Measurements from ENCODE around the gene ADAMTS17. TPM values are rescaled to one million over a fixed set of nuclear protein-coding genes. Genes with fewer than 3 reads are reported as not detected.

Gene ADAMTS17
- total and polyA plus RNA-seq, 4 donors: 0.28 to 46.9 (median 9.1) TPM

DNA sequence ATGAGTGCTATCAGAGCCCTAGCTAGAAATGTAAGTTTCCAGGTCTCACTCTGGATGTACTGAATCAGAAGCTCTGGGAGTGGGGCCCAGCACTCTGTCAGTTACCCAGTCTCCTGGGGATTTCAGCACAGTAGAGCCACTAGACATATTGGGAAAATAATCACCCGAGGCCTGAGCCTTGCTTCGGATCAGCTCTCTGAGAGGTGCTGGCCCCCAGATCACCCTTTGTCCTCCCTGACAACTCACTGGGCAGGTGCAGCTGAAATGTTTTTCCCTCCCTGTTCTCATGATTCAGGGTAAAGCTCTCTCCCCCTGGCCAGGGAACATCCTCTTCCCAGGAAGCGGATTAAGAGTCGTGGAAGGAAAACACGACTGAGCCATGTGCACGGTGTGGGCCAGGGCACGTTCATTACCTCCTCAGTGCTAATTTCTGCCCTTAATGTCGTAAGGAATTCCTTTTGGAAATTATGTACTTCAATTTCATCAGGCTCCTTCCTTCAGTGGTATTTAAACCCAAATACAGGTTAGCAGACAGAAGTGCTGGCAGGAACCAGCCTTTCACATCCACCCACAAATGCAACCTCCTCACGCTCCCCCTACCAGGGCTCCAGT, 311.8 kb downstream of the ADAMTS17 start:
- WGBS: 93% methylated on average over 9 of the region's 9 CpGs
- Histone ChIP-seq H3K27me3 (ENCODE audit: control insufficient read depth in 4 of 4, insufficient read depth in 4 of 4, low read length in 3 of 4) (no peaks in the 10 kb centered on the region), H3K27ac (ENCODE audit: low read depth in 1 of 2, low read length in 2 of 2) (no peak overlapping the region), H3K4me3 (ENCODE audit: low read depth in 1 of 3, low read length in 3 of 3) (no peak overlapping the region), H3K9me3 (ENCODE audit: control insufficient read depth in 4 of 4, low read length in 3 of 4) (peaks cover 4 to 10% (median 7%) of the 10 kb centered on the region in 4 donors), H3K36me3 (ENCODE audit: control insufficient read depth in 4 of 4, insufficient read depth in 3 of 4, low read depth in 1 of 4, low read length in 3 of 4) (peaks cover 0 to 6% (median 4%) of the 10 kb centered on the region in 4 donors), H3K9ac (ENCODE audit: low read depth in 1 of 2, low read length in 2 of 2) (no peak overlapping the region), H3K4me1 (ENCODE audit: control insufficient read depth in 4 of 4, insufficient read depth in 4 of 4, low read length in 3 of 4) (no peaks in the 10 kb centered on the region)
- no peak for TF ChIP-seq YY1 (IDR thresholded peaks at IDR 0.05)
- no peak for TF ChIP-seq GABPA (IDR thresholded peaks at IDR 0.05 in 1 of 2, conservative IDR thresholded peaks at IDR 0.05 in 1 of 2)
- TF ChIP-seq, protein P1, sequence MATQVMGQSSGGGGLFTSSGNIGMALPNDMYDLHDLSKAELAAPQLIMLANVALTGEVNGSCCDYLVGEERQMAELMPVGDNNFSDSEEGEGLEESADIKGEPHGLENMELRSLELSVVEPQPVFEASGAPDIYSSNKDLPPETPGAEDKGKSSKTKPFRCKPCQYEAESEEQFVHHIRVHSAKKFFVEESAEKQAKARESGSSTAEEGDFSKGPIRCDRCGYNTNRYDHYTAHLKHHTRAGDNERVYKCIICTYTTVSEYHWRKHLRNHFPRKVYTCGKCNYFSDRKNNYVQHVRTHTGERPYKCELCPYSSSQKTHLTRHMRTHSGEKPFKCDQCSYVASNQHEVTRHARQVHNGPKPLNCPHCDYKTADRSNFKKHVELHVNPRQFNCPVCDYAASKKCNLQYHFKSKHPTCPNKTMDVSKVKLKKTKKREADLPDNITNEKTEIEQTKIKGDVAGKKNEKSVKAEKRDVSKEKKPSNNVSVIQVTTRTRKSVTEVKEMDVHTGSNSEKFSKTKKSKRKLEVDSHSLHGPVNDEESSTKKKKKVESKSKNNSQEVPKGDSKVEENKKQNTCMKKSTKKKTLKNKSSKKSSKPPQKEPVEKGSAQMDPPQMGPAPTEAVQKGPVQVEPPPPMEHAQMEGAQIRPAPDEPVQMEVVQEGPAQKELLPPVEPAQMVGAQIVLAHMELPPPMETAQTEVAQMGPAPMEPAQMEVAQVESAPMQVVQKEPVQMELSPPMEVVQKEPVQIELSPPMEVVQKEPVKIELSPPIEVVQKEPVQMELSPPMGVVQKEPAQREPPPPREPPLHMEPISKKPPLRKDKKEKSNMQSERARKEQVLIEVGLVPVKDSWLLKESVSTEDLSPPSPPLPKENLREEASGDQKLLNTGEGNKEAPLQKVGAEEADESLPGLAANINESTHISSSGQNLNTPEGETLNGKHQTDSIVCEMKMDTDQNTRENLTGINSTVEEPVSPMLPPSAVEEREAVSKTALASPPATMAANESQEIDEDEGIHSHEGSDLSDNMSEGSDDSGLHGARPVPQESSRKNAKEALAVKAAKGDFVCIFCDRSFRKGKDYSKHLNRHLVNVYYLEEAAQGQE (IDR thresholded peaks at IDR 0.05): no peak
- TF ChIP-seq JUND (IDR thresholded peaks at IDR 0.05): no peak
- TF ChIP-seq NR2F2 (IDR thresholded peaks at IDR 0.05): no peak
- TF ChIP-seq FOXA1 (IDR thresholded peaks at IDR 0.05): no peak
- TF ChIP-seq RAD21 (IDR thresholded peaks at IDR 0.05): no peak
- TF ChIP-seq HNF4G (IDR thresholded peaks at IDR 0.05): no peak
- TF ChIP-seq, protein P2, sequence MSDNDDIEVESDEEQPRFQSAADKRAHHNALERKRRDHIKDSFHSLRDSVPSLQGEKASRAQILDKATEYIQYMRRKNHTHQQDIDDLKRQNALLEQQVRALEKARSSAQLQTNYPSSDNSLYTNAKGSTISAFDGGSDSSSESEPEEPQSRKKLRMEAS (IDR thresholded peaks at IDR 0.05): no peak
- TF ChIP-seq, protein P3, sequence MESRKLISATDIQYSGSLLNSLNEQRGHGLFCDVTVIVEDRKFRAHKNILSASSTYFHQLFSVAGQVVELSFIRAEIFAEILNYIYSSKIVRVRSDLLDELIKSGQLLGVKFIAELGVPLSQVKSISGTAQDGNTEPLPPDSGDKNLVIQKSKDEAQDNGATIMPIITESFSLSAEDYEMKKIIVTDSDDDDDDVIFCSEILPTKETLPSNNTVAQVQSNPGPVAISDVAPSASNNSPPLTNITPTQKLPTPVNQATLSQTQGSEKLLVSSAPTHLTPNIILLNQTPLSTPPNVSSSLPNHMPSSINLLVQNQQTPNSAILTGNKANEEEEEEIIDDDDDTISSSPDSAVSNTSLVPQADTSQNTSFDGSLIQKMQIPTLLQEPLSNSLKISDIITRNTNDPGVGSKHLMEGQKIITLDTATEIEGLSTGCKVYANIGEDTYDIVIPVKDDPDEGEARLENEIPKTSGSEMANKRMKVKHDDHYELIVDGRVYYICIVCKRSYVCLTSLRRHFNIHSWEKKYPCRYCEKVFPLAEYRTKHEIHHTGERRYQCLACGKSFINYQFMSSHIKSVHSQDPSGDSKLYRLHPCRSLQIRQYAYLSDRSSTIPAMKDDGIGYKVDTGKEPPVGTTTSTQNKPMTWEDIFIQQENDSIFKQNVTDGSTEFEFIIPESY (IDR thresholded peaks at IDR 0.05): no peak
- TF ChIP-seq HNF4A (conservative IDR thresholded peaks at IDR 0.05): no peak
- no peak for TF ChIP-seq RXRA (IDR thresholded peaks at IDR 0.05)
- TF ChIP-seq EGR1 (IDR thresholded peaks at IDR 0.05; ENCODE audit: low read depth in 2 of 2): no peak
- TF ChIP-seq, protein P4, sequence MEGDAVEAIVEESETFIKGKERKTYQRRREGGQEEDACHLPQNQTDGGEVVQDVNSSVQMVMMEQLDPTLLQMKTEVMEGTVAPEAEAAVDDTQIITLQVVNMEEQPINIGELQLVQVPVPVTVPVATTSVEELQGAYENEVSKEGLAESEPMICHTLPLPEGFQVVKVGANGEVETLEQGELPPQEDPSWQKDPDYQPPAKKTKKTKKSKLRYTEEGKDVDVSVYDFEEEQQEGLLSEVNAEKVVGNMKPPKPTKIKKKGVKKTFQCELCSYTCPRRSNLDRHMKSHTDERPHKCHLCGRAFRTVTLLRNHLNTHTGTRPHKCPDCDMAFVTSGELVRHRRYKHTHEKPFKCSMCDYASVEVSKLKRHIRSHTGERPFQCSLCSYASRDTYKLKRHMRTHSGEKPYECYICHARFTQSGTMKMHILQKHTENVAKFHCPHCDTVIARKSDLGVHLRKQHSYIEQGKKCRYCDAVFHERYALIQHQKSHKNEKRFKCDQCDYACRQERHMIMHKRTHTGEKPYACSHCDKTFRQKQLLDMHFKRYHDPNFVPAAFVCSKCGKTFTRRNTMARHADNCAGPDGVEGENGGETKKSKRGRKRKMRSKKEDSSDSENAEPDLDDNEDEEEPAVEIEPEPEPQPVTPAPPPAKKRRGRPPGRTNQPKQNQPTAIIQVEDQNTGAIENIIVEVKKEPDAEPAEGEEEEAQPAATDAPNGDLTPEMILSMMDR (IDR thresholded peaks at IDR 0.05; ENCODE audit: low read depth, low read length, missing input control): no peak
- TF ChIP-seq SP1 (IDR thresholded peaks at IDR 0.05): no peak
- DNase-seq (ENCODE audit: low spot score): no peak

DNA sequence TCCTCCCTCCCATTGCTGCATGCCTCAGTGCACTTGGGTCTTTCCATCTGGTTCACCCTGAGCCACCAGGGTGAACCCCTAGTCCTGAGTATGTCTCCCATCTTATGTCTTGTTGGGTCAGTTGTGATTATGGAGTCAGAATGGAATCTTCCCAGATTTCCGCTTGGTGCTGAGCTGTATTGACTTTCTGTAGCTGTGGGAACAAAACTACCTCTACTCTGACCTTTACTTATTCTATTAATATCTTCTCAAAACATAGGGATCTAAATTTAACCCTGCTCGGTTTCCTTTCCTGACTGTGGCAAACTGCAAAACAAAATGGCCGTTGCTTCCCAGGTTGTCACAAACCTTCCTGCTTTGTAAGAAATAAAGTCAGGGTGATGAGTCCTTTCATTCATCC, 312.7 kb downstream of the ADAMTS17 start:
- no peaks in the 10 kb centered on the region for H3K27me3 ChIP-seq (ENCODE audit: control insufficient read depth in 4 of 4, insufficient read depth in 4 of 4, low read length in 3 of 4)
- H3K9ac ChIP-seq (ENCODE audit: low read depth in 1 of 2, low read length in 2 of 2): no peak overlapping the region
- TF ChIP-seq, protein P5, sequence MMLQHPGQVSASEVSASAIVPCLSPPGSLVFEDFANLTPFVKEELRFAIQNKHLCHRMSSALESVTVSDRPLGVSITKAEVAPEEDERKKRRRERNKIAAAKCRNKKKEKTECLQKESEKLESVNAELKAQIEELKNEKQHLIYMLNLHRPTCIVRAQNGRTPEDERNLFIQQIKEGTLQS (IDR thresholded peaks at IDR 0.05): no peak
- TF ChIP-seq EGR1 (IDR thresholded peaks at IDR 0.05; ENCODE audit: low read depth in 2 of 2) (no peak), SP1 (IDR thresholded peaks at IDR 0.05) (no peak), HNF4G (IDR thresholded peaks at IDR 0.05) (no peak), TAF1 (conservative IDR thresholded peaks at IDR 0.05) (no peak), RAD21 (IDR thresholded peaks at IDR 0.05) (no peak), YY1 (IDR thresholded peaks at IDR 0.05) (no peak), RXRA (IDR thresholded peaks at IDR 0.05) (no peak), FOXA2 (IDR thresholded peaks at IDR 0.05) (no peak), FOXA1 (IDR thresholded peaks at IDR 0.05) (no peak)
- TF ChIP-seq, protein P2 (IDR thresholded peaks at IDR 0.05): no peak
- TF ChIP-seq, protein P1 (IDR thresholded peaks at IDR 0.05): no peak
- H3K4me3 ChIP-seq (ENCODE audit: low read depth in 1 of 3, low read length in 3 of 3): no peak overlapping the region
- H3K9me3 ChIP-seq (ENCODE audit: control insufficient read depth in 4 of 4, low read length in 3 of 4): peaks cover 4 to 10% (median 7%) of the 10 kb centered on the region in 4 donors
- H3K36me3 ChIP-seq (ENCODE audit: control insufficient read depth in 4 of 4, insufficient read depth in 3 of 4, low read depth in 1 of 4, low read length in 3 of 4): peaks cover 0 to 6% (median 4%) of the 10 kb centered on the region in 4 donors
- no peak for DNase-seq (ENCODE audit: low spot score)
- WGBS: 90% methylated on average over 3 of the region's 3 CpGs
- H3K4me1 ChIP-seq (ENCODE audit: control insufficient read depth in 4 of 4, insufficient read depth in 4 of 4, low read length in 3 of 4): no peaks in the 10 kb centered on the region
- H3K27ac ChIP-seq (ENCODE audit: low read depth in 1 of 2, low read length in 2 of 2): no peak overlapping the region
